Esophagus squamous epithelium (tissue), 4 donors: Measurements from ENCODE around the gene ZNF232.
"Not testable (repeated sequence)": the region's sequence is repeated elsewhere in the genome, so short reads cannot be mapped to it uniquely, and the experiment has no call there.

Source experiments
- CTCF ChIP-seq, 6 experiments: fragments of 450-650 bp in 4 of 6; fragments of 200-600 bp in 2 of 6; sonication (generic) in 2 of 6; IDR thresholded peaks; one replicate each; pipeline ENCODE4 v1.5.1; 2016 to 2019; ENCODE audit warnings: antibody characterized with exemption in 6 of 6, mild to moderate bottlenecking in 4 of 6, moderate library complexity in 4 of 6
- POLR2A ChIP-seq, 4 donors: fragments of 450-650 bp; IDR thresholded peaks; one replicate each; pipeline ENCODE4 v1.6.1; 2017; ENCODE audit warnings: antibody characterized with exemption in 4 of 4, mild to moderate bottlenecking in 4 of 4, moderate library complexity in 3 of 4

DNA sequence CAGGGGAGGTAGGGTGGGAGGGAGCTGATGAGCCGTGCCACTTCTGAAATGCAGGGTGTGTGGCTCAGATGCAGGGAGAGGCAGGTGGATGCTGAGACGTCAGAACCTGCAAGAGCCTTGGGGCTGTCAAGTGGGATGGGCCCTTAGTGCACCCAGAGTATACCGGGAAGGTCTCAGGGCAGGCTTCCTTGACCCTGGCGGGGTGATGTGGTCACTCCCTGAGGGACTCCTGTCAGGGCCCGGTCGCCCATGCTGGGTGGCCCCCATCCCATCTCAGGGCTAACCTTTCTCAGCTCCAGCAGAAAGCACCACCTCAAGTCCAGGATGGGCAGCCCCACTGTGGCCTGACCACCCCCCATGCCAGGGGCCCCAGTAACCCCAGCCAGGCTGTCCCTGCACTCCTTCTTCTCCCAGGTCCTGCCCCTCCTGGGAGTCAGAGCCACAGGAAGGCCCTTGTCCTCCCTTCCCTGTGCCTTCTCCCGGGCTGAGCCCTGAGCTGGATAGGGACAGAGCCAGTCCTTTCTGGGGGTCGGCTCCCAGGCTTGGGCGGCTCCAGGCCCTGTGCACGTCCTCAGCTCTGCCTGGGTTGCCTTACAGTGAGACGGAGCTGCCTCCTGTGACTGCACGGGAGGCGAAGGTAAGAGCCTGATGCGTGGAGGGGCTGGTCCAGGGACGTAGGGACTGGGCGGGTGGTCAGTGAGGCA, 20.3 kb upstream of the ZNF232 start:
- TF ChIP-seq CTCF, POLR2A (IDR thresholded peaks at IDR 0.05): not testable (repeated sequence)
